Measurements from ENCODE around the gene FAM131B. TPM values are rescaled to one million over a fixed set of nuclear protein-coding genes. Genes with fewer than 3 reads are reported as not detected.

FAM131B gene
- total and polyA plus RNA-seq, 9 of the 15 experiments (the other 6 are each of a cell fraction or from before 2014, with no cell fraction given) = 0.03 to 0.04 TPM; not detected in 7

- TF ChIP-seq, protein P1, sequence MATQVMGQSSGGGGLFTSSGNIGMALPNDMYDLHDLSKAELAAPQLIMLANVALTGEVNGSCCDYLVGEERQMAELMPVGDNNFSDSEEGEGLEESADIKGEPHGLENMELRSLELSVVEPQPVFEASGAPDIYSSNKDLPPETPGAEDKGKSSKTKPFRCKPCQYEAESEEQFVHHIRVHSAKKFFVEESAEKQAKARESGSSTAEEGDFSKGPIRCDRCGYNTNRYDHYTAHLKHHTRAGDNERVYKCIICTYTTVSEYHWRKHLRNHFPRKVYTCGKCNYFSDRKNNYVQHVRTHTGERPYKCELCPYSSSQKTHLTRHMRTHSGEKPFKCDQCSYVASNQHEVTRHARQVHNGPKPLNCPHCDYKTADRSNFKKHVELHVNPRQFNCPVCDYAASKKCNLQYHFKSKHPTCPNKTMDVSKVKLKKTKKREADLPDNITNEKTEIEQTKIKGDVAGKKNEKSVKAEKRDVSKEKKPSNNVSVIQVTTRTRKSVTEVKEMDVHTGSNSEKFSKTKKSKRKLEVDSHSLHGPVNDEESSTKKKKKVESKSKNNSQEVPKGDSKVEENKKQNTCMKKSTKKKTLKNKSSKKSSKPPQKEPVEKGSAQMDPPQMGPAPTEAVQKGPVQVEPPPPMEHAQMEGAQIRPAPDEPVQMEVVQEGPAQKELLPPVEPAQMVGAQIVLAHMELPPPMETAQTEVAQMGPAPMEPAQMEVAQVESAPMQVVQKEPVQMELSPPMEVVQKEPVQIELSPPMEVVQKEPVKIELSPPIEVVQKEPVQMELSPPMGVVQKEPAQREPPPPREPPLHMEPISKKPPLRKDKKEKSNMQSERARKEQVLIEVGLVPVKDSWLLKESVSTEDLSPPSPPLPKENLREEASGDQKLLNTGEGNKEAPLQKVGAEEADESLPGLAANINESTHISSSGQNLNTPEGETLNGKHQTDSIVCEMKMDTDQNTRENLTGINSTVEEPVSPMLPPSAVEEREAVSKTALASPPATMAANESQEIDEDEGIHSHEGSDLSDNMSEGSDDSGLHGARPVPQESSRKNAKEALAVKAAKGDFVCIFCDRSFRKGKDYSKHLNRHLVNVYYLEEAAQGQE (IDR thresholded peaks at IDR 0.05; ENCODE audit: borderline replicate concordance) = no peak
- TF ChIP-seq, protein P1 (CRISPR knock-in tag; IDR thresholded peaks at IDR 0.05; ENCODE audit: low read depth) = no peak
- TF ChIP-seq MCM3 (IDR thresholded peaks at IDR 0.05) = peak; percentile 50; the same call in 1 of the 2 replicates
- TF ChIP-seq CBFA2T3 (IDR thresholded peaks at IDR 0.05) = peak; percentile 73
- peak; percentile 64 for TF ChIP-seq CBFA2T2 (conservative IDR thresholded peaks at IDR 0.05)
- peak; percentile 41; the same call in 1 of the 2 replicates for TF ChIP-seq TFAP4 (CRISPR knock-in tag; IDR thresholded peaks at IDR 0.05; ENCODE audit: borderline replicate concordance)
- TF ChIP-seq ZNF639 (CRISPR knock-in tag; conservative IDR thresholded peaks at IDR 0.05 in 1 of 2, IDR thresholded peaks at IDR 0.05 in 1 of 2) = no peak
- TF ChIP-seq MCM7 (IDR thresholded peaks at IDR 0.05) = 0 out of 4 replicates have a peak, but pooled peaks have one; percentile 46 to 58
- no peak for TF ChIP-seq ETS2 (tag; IDR thresholded peaks at IDR 0.05; ENCODE audit: borderline replicate concordance, poor library complexity, severe bottlenecking)
- no peak for TF ChIP-seq ZNF507 (tag; conservative IDR thresholded peaks at IDR 0.05)
- no peak for TF ChIP-seq SNRNP70 (optimal IDR thresholded peaks at IDR 0.05; ENCODE audit: low read depth, low read length)
- TF ChIP-seq ZNF282 (CRISPR knock-in tag; IDR thresholded peaks at IDR 0.05) = no peak
- no peak for TF ChIP-seq HBP1 (CRISPR knock-in tag; IDR thresholded peaks at IDR 0.05)
- TF ChIP-seq EWSR1 (IDR thresholded peaks at IDR 0.05; ENCODE audit: borderline replicate concordance, low read depth, partially characterized antibody) = no peak
These were observed 42.9 kb upstream of the FAM131B start (continued) for GRCh38 chr7:143405173-143406001.
